Uterus (tissue), 4 donors: Measurements from ENCODE around the gene ZSWIM1. TPM values are rescaled to one million over a fixed set of nuclear protein-coding genes. Genes with fewer than 3 reads are reported as not detected.

ENCODE experiments used
- DNase-seq, 2 donors: peaks; one replicate each; pipeline ENCODE4 v3.0.0-alpha.2; 2019 to 2020
- H3K27ac ChIP-seq, 2 donors: fragments of 200-600 bp; sonication (generic); 1 replicate in 1 of 2; 2 replicates in 1 of 2; pipeline ENCODE4 v1.5.1; 2016 to 2018
- H3K27me3 ChIP-seq, 2 donors: fragments of 200-600 bp; sonication (generic); one replicate each; pipeline ENCODE4 v1.5.1; 2018 to 2019; ENCODE audit warnings: control low read depth in 1 of 2
- H3K36me3 ChIP-seq, 2 donors: fragments of 200-600 bp; sonication (generic); one replicate each; pipeline ENCODE4 v1.5.1; 2019; ENCODE audit warnings: control low read depth in 1 of 2
- H3K4me1 ChIP-seq, 2 donors: fragments of 200-600 bp; sonication (generic); one replicate each; pipeline ENCODE4 v1.5.1; 2018 to 2019; ENCODE audit warnings: control low read depth in 1 of 2
- H3K4me3 ChIP-seq, 2 donors: fragments of 200-600 bp; sonication (generic); 1 replicate in 1 of 2; 2 replicates in 1 of 2; pipeline ENCODE4 v1.5.1; 2018 to 2019; ENCODE audit warnings: mild to moderate bottlenecking in 1 of 2
- H3K9me3 ChIP-seq, 2 donors: fragments of 200-600 bp; sonication (generic); one replicate each; pipeline ENCODE4 v1.5.1; 2019; ENCODE audit warnings: control low read depth in 1 of 2
- CTCF ChIP-seq, 4 experiments: fragments of 200-600 bp in 2 of 4; fragments of 450-650 bp in 2 of 4; sonication (generic) in 2 of 4; IDR thresholded peaks; one replicate each; pipeline ENCODE4 v1.5.1; 2016 to 2019; ENCODE audit warnings: antibody characterized with exemption in 4 of 4, mild to moderate bottlenecking in 2 of 4, moderate library complexity in 1 of 4
- POLR2A ChIP-seq, 2 donors: fragments of 450-650 bp; IDR thresholded peaks; one replicate each; pipeline ENCODE4 v1.6.1; 2016; ENCODE audit warnings: antibody characterized with exemption in 2 of 2, mild to moderate bottlenecking in 1 of 2, moderate library complexity in 1 of 2
- intact Hi-C: fragments of 100-400 bp; cut with DNase I; formaldehyde crosslinking; loops from one replicate; pipeline ENCODE4 v1.15.1; 2023; ENCODE audit warnings: low total_unique reads
- total RNA-seq, 4 donors: library from RNA; depleted of rRNA in 3 of 4; stranded (reverse); fragments of >200 nt in 3 of 4; gene quantifications; one replicate each; pipeline versions ENCODE4 v1.1.0 to v1.2.4, GENCODE V29; 2014 to 2023
- donor health status: DM: yes; HTN: yes; CAD: no.

The ZSWIM1 gene
- total RNA-seq, 4 donors from 2014 or later = 0.77 to 12.2 (median 3.3) TPM

GRCh38 chr20:45861221-45862075 is 19.6 kb upstream of the ZSWIM1 start:
- Histone ChIP-seq H3K9me3 (no peaks in the 10 kb centered on the region), H3K27ac (no peak overlapping the region), H3K4me3 (no peak overlapping the region), H3K36me3 (no peaks in the 10 kb centered on the region), H3K27me3 (no peaks in the 10 kb centered on the region), H3K4me1 (peaks cover 0 to 3% of the 10 kb centered on the region in 2 donors)
- TF ChIP-seq POLR2A (IDR thresholded peaks at IDR 0.05) (no peak), CTCF (IDR thresholded peaks at IDR 0.05) (no peak)
- DNase-seq = no peak
- intact Hi-C loops = no loop called here

DNA sequence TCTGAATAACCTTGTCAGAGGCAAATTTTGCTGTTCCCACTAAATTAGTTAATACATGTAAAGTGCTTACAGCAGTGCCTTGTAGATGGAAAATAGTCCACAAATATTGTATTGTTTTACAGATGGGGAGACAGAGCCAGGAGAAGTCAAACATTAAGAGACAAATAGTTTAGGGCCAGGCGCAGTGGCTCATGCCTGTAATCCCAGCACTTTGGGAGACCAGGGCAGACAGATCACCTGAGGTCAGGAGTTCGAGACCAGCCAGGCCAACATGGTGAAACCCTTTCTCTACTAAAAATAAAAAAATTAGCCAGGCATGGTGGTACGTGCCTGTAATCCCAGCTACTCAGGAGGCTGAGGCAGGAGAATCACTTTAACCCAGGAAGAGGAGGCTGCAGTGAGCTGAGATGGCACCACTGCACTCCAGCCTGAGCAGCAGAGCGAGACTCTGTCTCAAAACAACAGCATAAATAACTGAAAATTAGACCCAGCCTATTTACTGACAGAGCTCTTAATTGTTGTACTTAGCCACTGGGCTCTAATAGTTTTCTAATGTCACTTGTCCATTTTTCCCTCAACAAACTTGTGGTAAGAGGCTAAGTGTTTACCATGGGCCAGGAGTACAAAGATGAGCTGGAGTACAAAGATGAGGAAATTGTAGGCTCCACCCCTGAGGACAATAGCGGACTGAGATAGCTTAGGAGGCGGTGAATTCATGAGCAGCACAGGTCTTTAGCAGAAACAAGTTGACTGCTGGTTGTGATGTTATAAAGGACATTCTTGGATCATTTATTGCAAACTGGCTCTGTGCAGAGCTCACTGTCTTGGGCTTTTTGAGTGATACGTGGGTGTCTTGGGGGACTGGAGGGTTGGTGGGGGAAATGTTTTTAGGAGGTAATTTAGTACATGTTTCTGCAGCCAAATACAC is 17.2 kb upstream of the ZSWIM1 start:
- Histone ChIP-seq H3K4me1 (no peaks in the 10 kb centered on the region), H3K36me3 (no peaks in the 10 kb centered on the region), H3K27me3 (no peaks in the 10 kb centered on the region), H3K27ac (no peak overlapping the region), H3K4me3 (no peak overlapping the region), H3K9me3 (no peaks in the 10 kb centered on the region)
- DNase-seq = no peak
- intact Hi-C loops = no loop called here
- no peak for TF ChIP-seq POLR2A (IDR thresholded peaks at IDR 0.05)
- no peak for TF ChIP-seq CTCF (IDR thresholded peaks at IDR 0.05)

DNA sequence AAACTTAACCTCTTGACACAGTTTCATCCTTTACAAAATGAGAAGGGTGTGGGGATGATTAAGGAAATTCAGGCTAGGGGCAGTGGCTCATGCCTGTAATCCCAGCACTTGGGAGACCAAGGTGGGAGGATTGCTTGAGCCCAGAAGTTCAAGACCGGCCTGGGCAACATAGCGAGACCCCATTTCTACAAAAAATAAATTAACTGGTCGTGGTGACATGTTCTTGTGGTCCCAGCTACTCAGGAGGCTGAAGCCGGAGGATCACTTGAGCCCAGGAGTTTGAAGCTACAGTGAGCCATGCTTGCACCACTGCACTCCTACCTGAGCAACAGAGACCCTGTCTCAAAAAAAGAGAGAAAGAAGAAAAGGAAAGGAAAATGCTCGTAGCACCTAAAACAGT is 14.6 kb upstream of the ZSWIM1 start:
- TF ChIP-seq POLR2A (IDR thresholded peaks at IDR 0.05) (no peak), CTCF (IDR thresholded peaks at IDR 0.05) (no peak)
- DNase-seq = no peak
- Histone ChIP-seq H3K27ac (no peak overlapping the region), H3K9me3 (no peaks in the 10 kb centered on the region), H3K27me3 (no peaks in the 10 kb centered on the region), H3K4me1 (no peaks in the 10 kb centered on the region), H3K36me3 (no peaks in the 10 kb centered on the region), H3K4me3 (no peak overlapping the region)
- intact Hi-C loops = no loop called here

GRCh38 chr20:45867136-45867818 is 13.8 kb upstream of the ZSWIM1 start:
- Histone ChIP-seq H3K9me3 (no peaks in the 10 kb centered on the region), H3K27me3 (no peaks in the 10 kb centered on the region), H3K27ac (no peak overlapping the region), H3K4me1 (no peaks in the 10 kb centered on the region), H3K4me3 (no peak overlapping the region), H3K36me3 (no peaks in the 10 kb centered on the region)
- DNase-seq = no peak
- intact Hi-C loops = no loop called here
- TF ChIP-seq CTCF (IDR thresholded peaks at IDR 0.05) (no peak), POLR2A (IDR thresholded peaks at IDR 0.05) (no peak)
